NCI-H1694 (cell line): Measurements from ENCODE around the gene MIDN.
A peak's percentile ranks its signal among the peaks of the same experiment; 100 is the strongest.
"Not testable (repeated sequence)": the region's sequence is repeated elsewhere in the genome, so short reads cannot be mapped to it uniquely, and the experiment has no call there.

Experiments
- DNase-seq: peaks from one replicate; lab custom pipeline; 2025; lab: John Stamatoyannopoulos, UW

MIDN gene

DNA sequence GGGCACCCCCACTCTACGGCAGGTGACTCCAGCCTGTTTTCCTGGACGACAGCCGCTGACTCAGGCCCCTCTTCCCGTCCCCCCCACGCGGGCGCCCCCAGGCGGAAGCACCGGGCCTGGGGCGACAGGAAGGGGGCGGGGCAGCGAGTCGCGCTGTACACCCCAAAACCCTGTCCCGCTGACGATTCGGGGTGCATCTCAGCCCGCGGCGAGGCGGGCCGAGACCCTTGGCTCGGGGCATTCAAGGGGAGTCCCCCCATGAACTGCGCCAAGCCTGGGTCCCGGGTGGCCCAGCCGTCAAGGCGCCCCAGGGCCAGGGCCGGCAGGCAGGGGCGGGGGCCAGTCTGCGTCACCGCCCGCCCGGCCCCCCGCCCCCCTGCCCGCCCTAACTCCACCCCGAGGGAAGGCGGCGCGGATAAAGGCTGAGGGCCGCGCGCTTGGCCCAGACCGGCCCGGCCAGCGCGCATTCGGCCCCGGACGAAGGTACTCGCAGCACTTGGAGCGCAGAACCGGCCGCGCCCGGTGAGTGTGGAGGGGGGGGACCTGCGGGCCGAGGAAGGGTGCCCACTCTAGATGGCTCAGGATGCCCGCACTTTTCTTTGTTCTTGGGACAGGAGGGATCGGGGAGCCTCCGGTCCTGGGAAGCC, at the start of gene MIDN:
TSS of gene MIDN (plus strand) at position 445 of the 647 bp plus-strand sequence. CDS start 1,714 bp downstream, outside the sequence.
- DNase-seq: no peak

DNA sequence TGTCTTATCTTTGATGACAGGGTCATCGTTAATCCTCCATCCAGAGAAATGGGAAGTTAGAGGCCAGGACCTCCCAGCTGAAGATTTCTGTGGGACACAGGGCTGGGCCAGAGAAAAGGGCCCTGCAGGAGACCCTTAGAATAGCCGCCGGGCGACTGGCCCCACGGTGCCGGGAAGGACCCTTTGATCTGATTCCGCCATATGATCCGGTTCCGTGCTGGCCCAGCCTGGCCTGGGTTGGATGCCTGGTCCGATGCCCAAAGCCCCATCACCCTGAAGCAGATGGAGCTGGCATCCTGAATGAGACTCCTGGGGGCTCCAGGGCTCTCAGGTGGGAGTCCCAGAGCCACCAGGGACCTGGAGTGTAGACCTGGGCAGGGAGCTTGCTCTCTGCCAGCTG, 48.9 kb upstream of the MIDN start:
- no peak for DNase-seq

DNA sequence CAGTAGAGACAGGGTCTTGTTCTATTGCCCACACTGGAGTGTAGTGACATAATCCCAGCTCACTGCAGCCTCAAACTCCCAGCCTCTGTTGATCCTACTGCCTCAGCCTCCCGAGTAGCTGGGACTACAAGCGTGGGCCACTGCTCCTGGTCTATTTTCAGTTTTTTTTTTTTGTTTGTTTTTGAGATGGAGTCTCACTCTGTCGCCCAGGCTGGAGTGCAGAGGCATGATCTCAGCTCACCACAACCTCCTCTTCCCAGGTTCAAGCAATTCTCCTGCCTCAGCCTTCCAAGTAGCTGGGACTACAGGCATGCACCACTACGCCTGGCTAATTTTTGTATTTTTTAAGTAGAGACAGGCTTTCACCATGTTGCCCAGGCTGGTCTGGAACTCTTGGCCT, 47.8 kb upstream of the MIDN start:
- not testable (repeated sequence) for DNase-seq

DNA sequence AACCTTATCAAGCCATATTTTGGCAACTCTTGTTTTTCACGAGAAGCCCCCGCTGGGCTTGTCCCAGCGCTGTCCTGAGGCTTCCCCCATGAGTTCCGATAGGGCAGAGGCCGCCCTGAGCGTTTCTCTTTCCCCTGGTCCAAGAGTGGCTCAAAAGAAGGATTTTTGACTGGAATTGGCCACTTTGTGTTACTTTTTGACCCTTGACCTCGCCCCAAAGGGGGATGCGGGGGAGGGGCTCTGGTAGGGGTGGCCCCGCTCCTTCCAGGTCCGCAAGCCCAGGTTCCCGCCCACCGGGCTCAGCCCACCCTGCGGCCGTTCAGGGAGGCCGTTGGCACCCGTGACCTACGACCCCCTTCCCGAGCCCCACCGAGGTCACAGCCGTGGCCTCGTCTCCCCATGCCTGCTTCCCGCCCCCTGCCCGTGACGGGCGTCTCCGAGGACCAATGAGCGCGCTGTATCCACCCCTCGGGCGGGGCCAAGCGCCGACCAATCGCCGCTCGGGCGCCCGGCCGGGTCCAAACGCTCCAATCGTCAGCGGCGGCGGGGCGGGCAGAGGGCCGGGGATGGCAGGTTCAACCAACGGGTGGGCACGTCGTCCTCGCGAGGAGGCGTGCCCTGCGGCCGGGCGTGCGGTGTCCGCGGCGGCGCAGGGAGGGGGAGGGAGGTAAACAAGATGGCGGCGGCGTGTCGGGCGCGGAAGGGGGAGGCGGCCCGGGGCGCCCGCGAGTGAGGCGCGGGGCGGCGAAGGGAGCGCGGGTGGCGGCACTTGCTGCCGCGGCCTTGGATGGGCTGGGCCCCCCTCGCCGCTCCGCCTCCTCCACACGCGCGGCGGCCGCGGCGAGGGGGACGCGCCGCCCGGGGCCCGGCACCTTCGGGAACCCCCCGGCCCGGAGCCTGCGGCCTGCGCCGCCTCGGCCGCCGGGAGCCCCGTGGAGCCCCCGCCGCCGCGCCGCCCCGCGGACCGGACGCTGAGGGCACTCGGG, 43.0 kb upstream of the MIDN start, which contains the start of gene STK11:
TSS of gene STK11 (plus strand) at position 665 of the 986 bp plus-strand sequence. CDS start 1,136 bp downstream, outside the sequence.
- peak; percentile 86 for DNase-seq

DNA sequence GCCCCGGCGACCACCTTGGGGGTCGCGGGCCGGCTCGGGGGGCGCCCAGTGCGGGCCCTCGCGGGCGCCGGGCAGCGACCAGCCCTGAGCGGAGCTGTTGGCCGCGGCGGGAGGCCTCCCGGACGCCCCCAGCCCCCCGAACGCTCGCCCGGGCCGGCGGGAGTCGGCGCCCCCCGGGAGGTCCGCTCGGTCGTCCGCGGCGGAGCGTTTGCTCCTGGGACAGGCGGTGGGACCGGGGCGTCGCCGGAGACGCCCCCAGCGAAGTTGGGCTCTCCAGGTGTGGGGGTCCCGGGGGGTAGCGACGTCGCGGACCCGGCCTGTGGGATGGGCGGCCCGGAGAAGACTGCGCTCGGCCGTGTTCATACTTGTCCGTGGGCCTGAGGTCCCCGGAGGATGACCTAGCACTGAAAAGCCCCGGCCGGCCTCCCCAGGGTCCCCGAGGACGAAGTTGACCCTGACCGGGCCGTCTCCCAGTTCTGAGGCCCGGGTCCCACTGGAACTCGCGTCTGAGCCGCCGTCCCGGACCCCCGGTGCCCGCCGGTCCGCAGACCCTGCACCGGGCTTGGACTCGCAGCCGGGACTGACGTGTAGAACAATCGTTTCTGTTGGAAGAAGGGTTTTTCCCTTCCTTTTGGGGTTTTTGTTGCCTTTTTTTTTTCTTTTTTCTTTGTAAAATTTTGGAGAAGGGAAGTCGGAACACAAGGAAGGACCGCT, 42.1 kb upstream of the MIDN start:
- DNase-seq: no peak

DNA sequence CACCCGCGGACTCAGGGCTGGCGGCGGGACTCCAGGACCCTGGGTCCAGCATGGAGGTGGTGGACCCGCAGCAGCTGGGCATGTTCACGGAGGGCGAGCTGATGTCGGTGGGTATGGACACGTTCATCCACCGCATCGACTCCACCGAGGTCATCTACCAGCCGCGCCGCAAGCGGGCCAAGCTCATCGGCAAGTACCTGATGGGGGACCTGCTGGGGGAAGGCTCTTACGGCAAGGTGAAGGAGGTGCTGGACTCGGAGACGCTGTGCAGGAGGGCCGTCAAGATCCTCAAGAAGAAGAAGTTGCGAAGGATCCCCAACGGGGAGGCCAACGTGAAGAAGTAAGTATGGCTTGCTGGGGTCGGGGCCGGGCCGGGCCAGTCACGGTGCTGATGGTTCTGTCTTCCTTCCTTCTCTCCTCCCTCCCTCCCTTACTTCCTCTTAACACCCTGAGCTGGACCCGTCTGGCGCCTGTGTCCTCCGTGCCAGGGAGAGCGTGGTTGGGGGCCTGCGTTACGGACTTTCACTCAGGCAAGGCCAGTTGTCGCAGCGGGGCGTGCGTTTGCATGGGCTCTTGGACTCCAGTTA, 41.4 kb upstream of the MIDN start:
- DNase-seq: no peak

DNA sequence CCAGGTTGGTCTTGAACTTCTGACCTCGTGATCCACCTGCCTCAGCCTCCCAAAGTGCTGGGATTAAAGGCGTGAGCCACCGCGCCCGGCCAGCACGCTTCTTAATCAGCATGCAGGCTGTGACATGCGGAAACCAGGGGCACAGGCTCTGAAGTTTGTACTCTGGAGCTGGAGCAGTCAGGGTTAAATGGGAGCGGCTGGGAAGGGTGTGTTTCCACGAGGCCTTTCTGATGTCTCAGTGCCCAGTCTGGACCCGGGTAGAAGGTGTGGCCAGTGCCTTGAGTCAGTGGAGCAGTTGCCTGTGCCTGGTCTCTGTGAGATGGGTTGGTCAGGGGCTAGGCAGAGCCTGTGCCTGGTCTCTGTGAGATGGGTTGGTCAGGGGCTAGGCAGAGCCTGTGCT, 39.6 kb upstream of the MIDN start:
- DNase-seq: not testable (repeated sequence)

DNA sequence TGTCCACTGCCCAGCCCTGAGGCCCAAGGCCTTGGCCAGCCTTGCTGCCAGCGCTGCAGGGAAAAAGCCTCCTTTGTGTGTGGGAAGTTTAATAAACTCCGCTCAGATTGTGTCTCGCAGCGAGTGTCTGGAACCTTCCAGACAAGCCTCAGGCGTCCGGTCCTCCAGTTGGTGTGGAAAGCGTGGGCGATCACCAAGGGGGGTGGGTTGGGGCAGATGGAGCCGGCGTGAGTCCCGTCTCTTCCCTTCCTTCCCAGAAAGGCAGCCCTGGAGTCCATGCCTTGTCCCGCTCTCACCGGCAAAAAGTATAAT, 38.2 kb upstream of the MIDN start:
- no peak for DNase-seq

DNA sequence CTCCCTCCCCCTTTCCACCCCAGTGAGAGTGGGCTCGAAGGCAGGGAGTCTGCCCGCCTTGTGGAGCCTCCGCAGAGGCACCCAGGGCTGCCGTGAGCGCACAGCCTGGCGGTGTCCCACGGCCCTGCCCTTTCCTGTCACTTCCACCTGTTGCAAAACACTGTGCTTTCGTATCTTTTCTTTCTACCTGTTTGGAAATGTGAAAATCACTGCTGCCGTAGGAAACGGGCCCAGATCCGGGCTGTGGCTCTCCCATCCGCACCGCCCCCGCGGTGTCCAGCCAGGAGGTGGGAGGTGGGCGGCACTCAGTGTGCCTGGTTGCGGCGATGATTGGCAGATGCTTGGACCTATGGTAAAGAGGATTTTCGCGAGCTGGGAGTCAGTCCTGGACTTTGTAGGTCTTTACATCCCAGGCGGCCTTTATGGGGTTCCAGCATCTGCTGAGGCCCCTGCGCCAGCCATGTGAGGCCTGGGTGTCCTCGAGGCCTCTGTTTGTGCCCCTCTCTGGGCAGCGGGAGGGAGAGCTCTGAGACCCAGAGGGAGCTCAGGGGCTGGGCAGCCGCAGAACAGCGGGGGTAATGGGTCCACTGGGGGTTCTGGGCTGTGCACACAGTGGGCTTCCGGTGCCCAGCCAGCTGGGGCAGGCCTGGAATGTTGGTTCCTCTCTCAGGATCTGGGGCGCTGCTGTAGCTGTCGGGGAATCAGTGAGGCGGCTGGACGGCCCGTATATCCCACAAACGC, 36.7 kb upstream of the MIDN start:
- no peak for DNase-seq

DNA sequence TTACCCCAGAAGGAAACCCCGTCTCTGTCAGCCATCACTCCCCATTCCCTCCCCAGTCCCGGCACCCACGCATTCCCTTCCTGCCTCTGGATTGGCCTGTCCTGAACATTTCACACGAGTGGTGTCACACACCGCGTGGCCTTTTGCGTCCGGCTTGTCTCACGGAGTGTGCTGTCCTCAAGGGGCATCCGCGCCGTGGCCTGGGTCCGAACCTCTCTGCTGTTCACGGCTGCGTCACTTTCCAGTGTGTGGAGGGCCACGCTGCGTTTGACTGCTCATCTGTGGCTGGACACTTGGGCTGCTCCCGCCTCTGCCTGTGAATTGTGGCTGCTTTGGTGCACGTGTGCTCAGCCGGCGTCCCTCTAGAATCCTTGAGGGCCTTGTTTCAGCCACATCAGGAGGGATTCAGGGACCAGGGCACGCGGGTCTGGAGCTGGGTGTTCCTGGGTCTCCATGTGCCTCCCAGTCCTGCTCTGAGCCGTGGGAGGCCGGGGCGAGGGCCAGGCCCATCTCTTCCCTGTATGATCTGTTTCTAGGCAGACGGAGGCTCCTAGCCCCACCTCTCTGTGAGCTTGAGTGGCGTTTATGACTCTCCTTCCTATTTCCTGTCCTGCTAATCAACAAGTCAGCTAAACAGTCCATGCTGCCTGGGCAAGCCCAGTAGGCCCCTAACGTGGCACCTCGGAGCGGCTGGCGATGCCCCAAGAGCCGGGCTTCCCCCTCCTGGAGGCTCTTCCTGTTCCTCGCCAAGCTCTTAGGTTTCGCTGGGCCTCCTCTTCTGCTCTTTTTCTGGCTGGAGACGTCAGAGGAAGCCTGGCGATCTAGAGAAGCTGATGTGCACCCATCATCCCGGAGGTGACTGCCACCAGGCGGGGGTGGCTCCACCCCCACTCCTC, 34.7 kb upstream of the MIDN start:
- no peak for DNase-seq

DNA sequence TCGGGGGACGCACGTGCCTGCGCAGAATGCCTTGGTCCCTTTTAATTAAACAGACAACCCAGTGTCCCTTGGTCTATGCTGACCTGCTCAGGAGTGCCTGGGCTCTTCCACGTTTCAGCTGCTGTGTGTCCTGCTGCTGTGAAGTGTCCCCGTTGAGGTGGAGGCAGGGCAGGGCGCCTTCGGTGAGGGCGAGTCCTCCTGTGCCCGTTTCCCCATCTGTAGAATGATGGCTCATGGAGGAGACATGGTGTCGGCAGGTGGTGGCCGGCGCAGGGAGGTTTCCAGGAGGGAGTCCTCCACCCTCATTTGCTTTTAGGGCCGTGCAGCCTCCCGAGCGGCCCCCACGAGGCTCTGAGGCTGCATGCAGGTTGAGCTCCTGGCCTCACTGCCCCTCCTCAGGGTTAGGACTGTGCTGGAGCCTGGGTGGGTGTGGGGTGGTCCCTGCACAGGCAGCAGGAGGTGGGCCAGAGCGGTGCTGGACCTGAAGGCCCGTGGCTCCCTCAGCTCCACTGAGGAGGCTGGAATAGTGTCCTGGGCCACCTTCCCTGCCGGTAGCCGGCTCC, 34.0 kb upstream of the MIDN start:
- no peak for DNase-seq

DNA sequence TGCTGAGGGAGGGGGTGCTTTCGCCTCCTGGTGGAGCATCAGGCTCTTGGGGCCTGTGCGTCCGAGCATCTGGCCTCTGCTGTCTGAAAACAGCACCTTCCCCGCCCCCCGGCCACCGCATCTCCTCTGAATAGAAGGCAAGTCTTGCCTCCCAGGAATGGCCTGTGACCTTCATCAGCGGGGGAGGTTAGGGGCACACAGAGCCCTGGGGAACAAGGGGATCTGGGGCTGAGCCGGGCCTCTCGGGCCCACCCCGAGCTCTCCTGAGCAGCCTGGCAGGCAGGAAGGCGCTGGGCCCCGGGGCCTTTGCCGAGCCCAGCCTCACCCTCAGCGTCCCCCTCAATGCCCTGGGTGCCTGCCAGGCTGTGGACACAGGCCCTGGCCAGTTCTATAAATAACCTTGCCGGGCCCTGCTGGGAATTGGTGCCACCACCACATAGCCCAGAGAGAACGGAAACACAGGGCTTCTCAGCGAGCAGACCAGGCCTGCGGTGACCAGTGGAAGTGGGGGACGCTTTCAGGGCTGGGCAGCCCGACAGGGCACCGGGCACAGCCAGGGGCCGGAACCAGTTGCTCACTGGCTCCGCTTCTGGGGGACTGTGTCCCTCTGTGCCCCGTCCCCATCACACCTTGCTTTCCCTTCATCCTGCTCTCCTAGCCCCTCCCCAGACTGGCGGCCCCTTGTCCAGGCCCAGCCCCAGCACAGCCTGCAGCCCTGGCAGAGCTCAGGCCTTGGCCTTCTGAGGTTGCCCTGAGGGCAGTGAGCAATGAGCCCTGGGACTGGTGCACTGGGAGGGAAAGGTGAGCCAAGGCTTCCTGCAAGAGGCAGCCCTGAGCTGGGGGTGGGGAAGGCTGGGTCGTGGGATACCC, 33.3 kb upstream of the MIDN start:
- DNase-seq: no peak

DNA sequence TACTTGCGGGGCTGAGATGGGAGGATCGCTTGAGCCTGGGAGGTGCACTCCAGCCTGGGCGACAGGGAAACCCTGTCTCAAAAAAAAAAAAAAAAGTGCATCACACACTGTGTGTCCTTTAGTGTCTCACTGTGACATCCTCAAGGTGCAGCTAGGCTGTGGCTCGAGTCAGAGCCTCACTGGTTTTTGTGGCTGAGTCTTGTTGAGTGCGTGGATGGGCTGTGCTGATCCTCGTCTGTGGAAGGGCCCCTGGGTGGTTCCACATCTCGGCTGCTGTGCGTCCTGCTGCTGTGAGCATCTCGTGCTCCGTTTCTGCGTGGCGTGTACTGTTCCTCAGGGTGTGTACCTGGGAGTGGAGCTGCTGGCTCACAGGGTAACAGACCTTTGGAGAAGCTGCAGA, 31.6 kb upstream of the MIDN start:
- DNase-seq: no peak

DNA sequence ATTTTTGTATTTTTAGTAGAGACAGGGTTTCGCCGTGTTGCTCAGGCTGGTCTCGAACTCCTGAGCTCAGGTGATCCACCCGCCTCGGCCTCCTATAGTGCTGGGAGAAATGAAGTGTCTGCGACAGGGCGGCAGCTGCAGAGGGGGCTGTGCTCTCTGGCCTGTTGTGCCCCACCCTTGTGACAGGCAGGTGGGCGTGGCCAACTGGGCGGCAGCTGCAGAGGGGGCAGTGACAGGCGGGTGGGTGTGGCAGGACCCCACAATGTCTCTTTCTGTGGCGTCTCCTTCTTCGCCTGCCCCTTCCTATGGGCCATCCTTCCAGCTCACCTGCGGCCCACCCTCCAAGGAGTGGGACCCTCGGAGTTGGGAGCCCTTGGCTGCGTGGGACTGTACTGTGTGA, 31.0 kb upstream of the MIDN start:
- DNase-seq: no peak

DNA sequence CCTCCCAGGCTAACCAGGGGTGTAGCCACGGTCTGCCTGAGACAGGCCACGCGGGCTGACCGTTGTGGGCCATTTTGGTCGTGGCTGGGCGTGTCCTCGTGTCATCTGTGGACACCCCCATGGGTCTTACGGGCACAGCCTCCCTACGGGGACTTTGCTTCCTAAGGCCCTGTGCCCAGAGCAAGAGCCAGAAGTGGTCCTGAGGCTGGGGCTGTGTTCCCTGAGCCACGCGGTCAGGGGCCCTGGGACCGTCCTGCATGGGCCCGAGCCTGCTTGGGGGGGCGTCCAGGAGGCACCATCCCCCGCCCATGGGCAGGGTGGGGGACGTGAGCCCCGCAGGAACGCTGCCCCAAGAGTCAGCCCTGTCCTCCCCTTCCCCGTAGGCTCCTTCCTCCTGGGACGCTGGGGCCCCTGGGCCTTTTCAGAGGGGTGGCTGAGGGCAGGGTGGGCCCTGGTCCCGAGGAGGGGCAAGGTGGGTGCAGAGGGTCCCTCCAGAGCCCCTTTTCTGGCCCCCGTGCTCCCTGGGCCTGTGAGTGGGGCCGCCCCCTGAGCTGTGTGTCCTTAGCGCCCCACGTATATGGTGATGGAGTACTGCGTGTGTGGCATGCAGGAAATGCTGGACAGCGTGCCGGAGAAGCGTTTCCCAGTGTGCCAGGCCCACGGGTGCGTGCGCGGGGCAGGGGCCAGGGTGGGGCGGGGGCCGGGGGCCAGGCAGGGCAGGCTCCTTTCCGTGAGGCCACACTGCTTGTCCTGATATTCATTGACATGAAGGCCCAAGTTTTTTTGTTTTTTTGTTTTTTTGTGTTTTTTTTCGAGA, 29.4 kb upstream of the MIDN start:
- no peak for DNase-seq

DNA sequence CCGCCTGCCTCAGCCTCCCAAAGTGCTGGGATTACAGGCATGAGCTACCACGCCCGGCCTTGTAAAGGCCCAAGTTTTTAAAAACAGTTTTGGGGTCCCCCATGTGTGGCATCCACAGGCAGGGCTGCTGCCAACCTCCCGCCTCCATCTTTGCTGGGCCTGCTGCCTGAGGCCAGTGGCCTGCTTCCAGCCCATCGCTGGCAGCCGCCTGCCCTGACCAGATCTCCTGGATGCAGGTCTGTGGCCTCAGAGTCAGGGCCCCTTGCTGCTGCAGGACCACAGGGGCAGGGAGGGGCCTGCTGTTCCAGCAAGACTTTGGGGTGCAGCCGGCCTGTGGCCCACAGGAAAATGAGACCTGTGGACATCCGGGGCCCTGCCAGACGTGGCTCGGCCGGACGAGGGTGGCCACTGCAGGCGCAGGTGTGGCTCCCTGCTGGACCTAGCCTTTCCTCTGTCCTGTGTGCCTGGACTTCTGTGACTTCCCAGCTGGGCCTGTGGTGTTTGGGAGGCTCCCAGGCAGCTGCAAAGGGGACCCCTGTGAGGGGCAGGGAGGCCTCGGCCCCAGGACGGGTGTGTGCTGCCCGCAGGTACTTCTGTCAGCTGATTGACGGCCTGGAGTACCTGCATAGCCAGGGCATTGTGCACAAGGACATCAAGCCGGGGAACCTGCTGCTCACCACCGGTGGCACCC, 28.5 kb upstream of the MIDN start:
- DNase-seq: no peak

DNA sequence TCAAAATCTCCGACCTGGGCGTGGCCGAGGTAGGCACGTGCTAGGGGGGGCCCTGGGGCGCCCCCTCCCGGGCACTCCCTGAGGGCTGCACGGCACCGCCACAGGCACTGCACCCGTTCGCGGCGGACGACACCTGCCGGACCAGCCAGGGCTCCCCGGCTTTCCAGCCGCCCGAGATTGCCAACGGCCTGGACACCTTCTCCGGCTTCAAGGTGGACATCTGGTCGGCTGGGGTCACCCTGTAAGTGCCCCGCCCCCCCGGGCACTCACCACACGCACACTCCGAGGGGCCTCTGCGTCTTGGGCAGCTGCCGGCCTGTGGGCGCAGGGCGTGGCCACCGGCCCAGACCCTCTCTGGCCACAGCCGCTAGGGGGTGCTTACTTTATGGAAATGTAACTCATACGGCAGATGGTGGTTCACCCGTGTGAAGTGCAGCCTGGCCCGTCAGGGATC, 27.9 kb upstream of the MIDN start:
- peak; percentile 29 for DNase-seq
